Ovary (tissue), 9 donors: ENCODE data around the gene NUP210. TPM values are rescaled to one million over a fixed set of nuclear protein-coding genes. Genes with fewer than 3 reads are reported as not detected.

Experiments used
- DNase-seq, 5 donors: peaks; one replicate each; pipeline ENCODE4 v3.0.0-alpha.2; 2019 to 2020
- H3K27ac ChIP-seq, 2 donors: fragments of 200-600 bp; one replicate each; pipeline versions ENCODE4 v1.5.1 to v1.8.0; 2019 to 2022
- H3K27me3 ChIP-seq: fragments of 200-600 bp; one replicate; pipeline ENCODE4 v1.8.0; 2022
- H3K36me3 ChIP-seq: fragments of 200-600 bp; sonication (generic); one replicate; pipeline ENCODE4 v1.5.1; 2019
- H3K4me1 ChIP-seq: one replicate; pipeline ENCODE4 v1.8.1; 2013; ENCODE audit warnings: mild to moderate bottlenecking, moderate library complexity; ENCODE audit not compliant: insufficient read depth
- H3K4me3 ChIP-seq: fragments of 200-600 bp; sonication (generic); one replicate; pipeline ENCODE4 v1.5.1; 2017
- H3K9me3 ChIP-seq, 2 donors: fragments of 200-600 bp in 1 of 2; sonication (generic) in 1 of 2; one replicate each; pipeline versions ENCODE4 v1.5.1 to v1.8.1; 2013 to 2019; ENCODE audit warnings: mild to moderate bottlenecking in 1 of 2, moderate library complexity in 1 of 2
- CTCF ChIP-seq, 3 donors: fragments of 450-650 bp in 2 of 3; fragments of 200-600 bp in 1 of 3; IDR thresholded peaks; one replicate each; pipeline versions ENCODE4 v1.5.1 to v1.8.0; 2016 to 2022; ENCODE audit warnings: antibody characterized with exemption in 3 of 3, mild to moderate bottlenecking in 1 of 3
- EP300 ChIP-seq: sonication (generic); formaldehyde crosslinking; IDR thresholded peaks from one replicate; pipeline ENCODE4 v1.6.1; 2017; ENCODE audit warnings: antibody characterized with exemption
- POLR2A ChIP-seq: fragments of 450-650 bp; IDR thresholded peaks from one replicate; pipeline ENCODE4 v1.6.1; 2017; ENCODE audit warnings: antibody characterized with exemption, mild to moderate bottlenecking, moderate library complexity
- WGBS, 3 donors: extraction: QIAGEN DNeasy Blood & Tissue Kit in 1 of 3; methylation state at CpG; one replicate each; pipeline versions ENCODE4 v1.1.5 to v1.1.7; 2013 to 2017; 5-methylcytosine and 5-hydroxymethylcytosine counted together
- intact Hi-C, 4 donors: fragments of 100-400 bp; cut with DNase I; formaldehyde crosslinking; loops; one replicate each; pipeline versions ENCODE4 v1.11.0 to v1.15.1; 2022 to 2023
- polyA plus RNA-seq, 2 donors: library from polyadenylated mRNA; stranded (reverse); fragments of 200-250 nt in 1 of 2; fragments of 350-450 nt in 1 of 2; fragmentation: Illumina TruSeq in 1 of 2; extraction: RNeasy Lipid Tissue Mini Kit (QIAGEN cat#74804) in 1 of 2; gene quantifications; one replicate each; pipeline ENCODE4 v1.2.3, GENCODE V29; 2013 to 2014
- total RNA-seq, 7 donors: library from RNA; depleted of rRNA in 2 of 7; stranded (reverse); fragments of >200 nt in 2 of 7; fragmentation: NEBNext Ultra II Directional in 3 of 7; extraction: Animal tissue kit (Norgen Biotek cat#: 25700) in 3 of 7; gene quantifications; one replicate each; pipeline versions ENCODE4 v1.1.0 to v1.2.4, GENCODE V29; 2016 to 2023
- donor health status: DM: no; HTN: no; CAD: no; lungs with moderate emphysema.
- donor health status: DM: no; HTN: no; CAD: no.
- donor health status: Bipolar disorder and iron deficiency.
- donor health status: DM: yes; HTN: yes; CAD: no.
- donor health status: DM: no; HTN: no; CAD: no.
- donor health status: DM: yes; HTN: yes; CAD: no.

Gene NUP210
- total and polyA plus RNA-seq, 9 donors: 1.4 to 5.8 (median 3.2) TPM

GRCh38 chr3:13404626-13405452 is 15.3 kb downstream of the NUP210 start:
- Histone ChIP-seq H3K9me3 (peaks cover 0 to 3% of the 10 kb centered on the region in 2 donors), H3K36me3 (no peaks in the 10 kb centered on the region), H3K27ac (no peak overlapping the region), H3K4me1 (no peaks in the 10 kb centered on the region), H3K4me3 (no peak overlapping the region), H3K27me3 (no peaks in the 10 kb centered on the region)
- no peak for DNase-seq
- TF ChIP-seq EP300: no peak
- no peak for TF ChIP-seq POLR2A
- intact Hi-C loops: no loop called here
- 71 to 75% (median 72%) methylated on average over 9 of the region's 9 CpGs for WGBS, 3 donors

- 70 to 79% (median 71%) methylated on average over 6 of the region's 6 CpGs for WGBS, 3 donors
- H3K4me3 ChIP-seq: no peak overlapping the region
- H3K4me1 ChIP-seq: no peaks in the 10 kb centered on the region
- no peak overlapping the region for H3K27ac ChIP-seq
- no peaks in the 10 kb centered on the region for H3K36me3 ChIP-seq
- TF ChIP-seq EP300: no peak
- no peak for TF ChIP-seq POLR2A
- no peak for TF ChIP-seq CTCF (IDR thresholded peaks at IDR 0.05)
- intact Hi-C loops: no loop called here
- H3K9me3 ChIP-seq: peaks cover 0 to 3% of the 10 kb centered on the region in 2 donors
- no peak for DNase-seq
- H3K27me3 ChIP-seq: no peaks in the 10 kb centered on the region
These were observed 16.3 kb downstream of the NUP210 start for GRCh38 chr3:13403847-13404246.

GRCh38 chr3:13403213-13403819 is 16.8 kb downstream of the NUP210 start:
- Histone ChIP-seq H3K4me3 (no peak overlapping the region), H3K9me3 (peaks cover 0 to 3% of the 10 kb centered on the region in 2 donors), H3K27me3 (no peaks in the 10 kb centered on the region), H3K27ac (no peak overlapping the region), H3K4me1 (no peaks in the 10 kb centered on the region), H3K36me3 (no peaks in the 10 kb centered on the region)
- intact Hi-C loops: no loop called here
- WGBS, 3 donors: 92 to 98% (median 94%) methylated on average over 9 of the region's 9 CpGs
- DNase-seq: no peak
- no peak for TF ChIP-seq CTCF (IDR thresholded peaks at IDR 0.05)
- TF ChIP-seq EP300: no peak
- TF ChIP-seq POLR2A: no peak

- no peak for TF ChIP-seq CTCF (IDR thresholded peaks at IDR 0.05)
- TF ChIP-seq POLR2A: no peak
- no peak for TF ChIP-seq EP300
- Histone ChIP-seq H3K27ac (no peak overlapping the region), H3K27me3 (no peaks in the 10 kb centered on the region), H3K9me3 (no peaks in the 10 kb centered on the region), H3K4me1 (no peaks in the 10 kb centered on the region), H3K36me3 (no peaks in the 10 kb centered on the region), H3K4me3 (no peak overlapping the region)
- intact Hi-C loops: no loop called here
- no peak for DNase-seq
- WGBS, 3 donors: 90 to 95% (median 94%) methylated on average over 11 of the region's 11 CpGs
These were observed 19.0 kb downstream of the NUP210 start for GRCh38 chr3:13401149-13401548.
